Neural crest cell (in vitro differentiated cells): ENCODE measurements around the gene GAL3ST3. TPM values are rescaled to one million over a fixed set of nuclear protein-coding genes. Genes with fewer than 3 reads are reported as not detected.
A peak's percentile ranks its signal among the peaks of the same experiment; 100 is the strongest.

ENCODE experiments used
- DNase-seq: peaks from one replicate; pipeline ENCODE4 v3.0.0; 2021; ENCODE audit warnings: low read depth, mixed read lengths, low spot score
- H3K27ac Mint-ChIP-seq: one replicate; pipeline ENCODE4 v1.8.0; 2021; ENCODE audit warnings: mild to moderate bottlenecking, mixed read lengths; ENCODE audit not compliant: unreplicated experiment
- H3K27me3 Mint-ChIP-seq: 2 replicates; pipeline ENCODE4 v1.8.0; 2021; ENCODE audit warnings: low read depth, mild to moderate bottlenecking, mixed read lengths
- H3K36me3 Mint-ChIP-seq: 2 replicates; pipeline ENCODE4 v1.8.0; 2021; ENCODE audit warnings: low read depth, mild to moderate bottlenecking, mixed read lengths
- H3K4me1 Mint-ChIP-seq: 2 replicates; pipeline ENCODE4 v1.8.0; 2021; ENCODE audit warnings: mixed read lengths
- H3K4me3 Mint-ChIP-seq: one replicate; pipeline ENCODE4 v1.8.0; 2021; ENCODE audit warnings: mild to moderate bottlenecking, mixed read lengths
- H3K9me3 Mint-ChIP-seq: 2 replicates; pipeline ENCODE4 v1.8.0; 2021; ENCODE audit warnings: mixed read lengths
- CTCF ChIP-seq: fragments of 200-600 bp; sonication (generic); conservative IDR thresholded peaks from 2 replicates; pipeline ENCODE4 v1.5.0; 2021; ENCODE audit warnings: antibody characterized with exemption, mild to moderate bottlenecking
- total RNA-seq: library from RNA; stranded (reverse); gene quantifications from 2 replicates; pipeline ENCODE4 v1.2.1, GENCODE V29; 2021

The GAL3ST3 gene
- total RNA-seq, 1 donor from 2014 or later, result 8.7 TPM

DNA sequence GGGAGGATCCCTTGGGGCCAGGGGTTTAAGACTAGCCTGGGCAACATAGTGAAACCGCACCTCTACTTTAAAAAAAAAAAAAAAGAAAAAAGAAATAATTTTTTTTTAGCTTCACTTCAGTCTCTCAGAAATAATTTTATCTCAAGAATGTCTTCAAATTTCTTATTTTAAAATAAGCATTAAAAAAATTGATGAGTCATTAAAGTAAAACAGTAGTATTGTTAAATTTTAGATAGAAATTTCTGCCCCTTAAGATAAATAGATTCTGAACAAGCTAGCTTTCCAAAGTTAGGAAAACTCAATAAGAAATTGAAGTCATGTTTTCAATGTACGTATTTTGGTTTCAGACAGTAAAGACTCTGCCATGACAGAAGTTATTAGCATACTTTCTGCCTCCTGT is 13.4 kb upstream of the GAL3ST3 start:
- no peaks in the 10 kb centered on the region for H3K27me3 Mint-ChIP-seq
- no peak overlapping the region for H3K27ac Mint-ChIP-seq
- H3K4me1 Mint-ChIP-seq, result no peaks in the 10 kb centered on the region

DNA sequence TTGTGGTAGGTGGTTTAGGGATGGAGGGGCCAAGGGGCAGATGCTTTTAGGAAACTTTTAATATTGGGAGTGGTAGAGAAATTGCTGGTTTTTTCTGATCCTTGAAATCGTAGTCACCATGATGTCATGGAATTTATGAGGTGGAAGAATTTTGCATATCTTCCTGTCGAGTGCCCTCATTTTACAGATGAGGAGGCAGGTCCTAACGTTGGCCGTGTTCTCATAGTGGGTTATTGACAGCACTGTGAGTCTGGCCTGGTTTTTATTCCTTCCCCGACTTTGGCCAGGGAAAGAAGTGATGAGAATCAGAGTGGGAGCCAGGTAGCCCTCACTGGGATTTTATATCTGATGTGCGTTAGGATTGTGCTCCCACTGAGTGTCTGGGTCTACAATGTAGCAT is 12.3 kb upstream of the GAL3ST3 start:
- no peak for DNase-seq
- no peak overlapping the region for H3K4me3 Mint-ChIP-seq
- peaks cover 44% of the 10 kb centered on the region for H3K36me3 Mint-ChIP-seq
- no peaks in the 10 kb centered on the region for H3K9me3 Mint-ChIP-seq
- no peak overlapping the region for H3K27ac Mint-ChIP-seq
- TF ChIP-seq CTCF, result no peak
- no peaks in the 10 kb centered on the region for H3K27me3 Mint-ChIP-seq
- no peaks in the 10 kb centered on the region for H3K4me1 Mint-ChIP-seq

More for the DNA sequence above, 13.4 kb upstream of the GAL3ST3 start:
- H3K9me3 Mint-ChIP-seq, result no peaks in the 10 kb centered on the region
- no peak for DNase-seq
- H3K36me3 Mint-ChIP-seq, result peaks cover 52% of the 10 kb centered on the region
- no peak for TF ChIP-seq CTCF
- H3K4me3 Mint-ChIP-seq, result no peak overlapping the region

DNA sequence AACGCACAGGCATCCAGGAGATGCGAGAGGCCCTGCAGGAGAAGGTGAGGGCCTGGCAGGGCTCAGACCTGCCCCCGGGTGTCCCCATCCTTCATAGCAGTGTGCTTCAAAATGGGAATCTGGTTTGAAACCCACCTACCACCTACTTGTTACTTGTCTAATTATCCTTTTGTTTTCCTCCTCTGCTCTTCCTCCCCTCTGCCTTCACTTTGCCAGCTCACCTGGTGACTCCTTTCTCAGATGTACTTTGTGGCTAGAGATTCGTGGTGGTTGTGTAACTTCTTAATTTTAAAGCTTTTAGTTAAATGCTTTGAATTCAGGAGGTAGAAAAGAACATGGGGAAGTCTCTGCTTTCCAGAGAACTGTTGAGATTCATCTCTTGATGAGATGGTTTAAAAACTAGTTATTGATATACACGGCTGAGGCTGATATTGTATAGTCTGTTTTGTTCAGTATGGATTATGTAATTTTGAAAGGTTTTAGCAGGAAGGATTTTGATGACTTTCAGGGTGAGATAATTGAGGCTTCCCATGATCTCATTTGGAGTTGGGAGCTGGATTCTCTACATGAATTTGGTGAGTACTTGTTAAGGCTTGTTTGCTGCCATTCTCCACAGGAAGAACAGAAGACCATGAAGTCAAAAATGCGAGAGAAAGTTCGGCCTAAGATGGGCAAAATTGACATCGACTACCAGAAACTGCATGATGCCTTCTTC is 11.2 kb upstream of the GAL3ST3 start:
- peaks cover 42% of the 10 kb centered on the region for H3K36me3 Mint-ChIP-seq
- no peaks in the 10 kb centered on the region for H3K4me1 Mint-ChIP-seq
- H3K9me3 Mint-ChIP-seq, result no peaks in the 10 kb centered on the region
- H3K27ac Mint-ChIP-seq, result no peak overlapping the region
- no peak for DNase-seq
- no peak for TF ChIP-seq CTCF
- H3K4me3 Mint-ChIP-seq, result no peak overlapping the region
- H3K27me3 Mint-ChIP-seq, result no peaks in the 10 kb centered on the region

DNA sequence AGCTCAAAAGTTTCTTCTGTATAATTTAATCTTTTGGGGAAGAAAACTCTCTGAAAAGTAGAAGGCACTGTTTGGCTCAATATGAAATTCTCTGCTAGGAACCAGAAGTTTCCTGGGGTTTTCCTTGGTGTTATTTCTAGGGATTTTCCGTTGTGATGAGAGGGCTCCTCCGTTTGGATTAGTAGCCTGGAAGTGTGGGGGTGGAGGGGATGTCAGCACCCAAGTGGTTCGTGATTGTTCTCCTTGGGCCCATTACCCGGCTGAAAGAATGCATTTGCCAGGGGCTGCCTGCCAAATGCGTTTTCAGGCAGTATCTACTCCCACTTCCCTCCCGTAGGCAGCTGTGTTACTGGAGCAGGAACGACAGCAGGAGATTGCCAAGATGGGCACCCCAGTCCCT is 7.5 kb upstream of the GAL3ST3 start:
- H3K27me3 Mint-ChIP-seq, result no peaks in the 10 kb centered on the region
- H3K4me3 Mint-ChIP-seq, result peak overlapping the region; percentile 31
- H3K27ac Mint-ChIP-seq, result no peak overlapping the region
- H3K9me3 Mint-ChIP-seq, result no peaks in the 10 kb centered on the region
- no peak for TF ChIP-seq CTCF
- DNase-seq, result no peak
- peaks cover 30% of the 10 kb centered on the region for H3K36me3 Mint-ChIP-seq
- peaks cover 20% of the 10 kb centered on the region for H3K4me1 Mint-ChIP-seq

DNA sequence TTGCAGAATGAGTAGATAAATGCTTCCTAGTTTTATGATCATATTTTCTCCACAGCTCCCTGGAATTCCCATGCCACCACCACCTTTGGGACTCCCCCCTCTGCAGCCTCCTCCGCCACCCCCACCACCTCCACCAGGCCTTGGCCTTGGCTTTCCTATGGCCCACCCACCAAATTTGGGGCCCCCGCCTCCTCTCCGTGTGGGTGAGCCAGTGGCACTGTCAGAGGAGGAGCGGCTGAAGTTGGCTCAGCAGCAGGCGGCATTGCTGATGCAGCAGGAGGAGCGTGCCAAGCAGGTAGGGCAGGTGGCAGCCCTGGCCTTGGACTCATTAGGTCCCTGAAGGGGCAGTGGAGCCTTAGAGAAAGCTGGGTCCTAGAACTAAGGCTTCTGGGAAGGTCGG is 6.1 kb upstream of the GAL3ST3 start:
- no peak for TF ChIP-seq CTCF
- no peaks in the 10 kb centered on the region for H3K27me3 Mint-ChIP-seq
- H3K27ac Mint-ChIP-seq, result no peak overlapping the region
- no peaks in the 10 kb centered on the region for H3K9me3 Mint-ChIP-seq
- H3K4me3 Mint-ChIP-seq, result peak overlapping the region; percentile 81
- H3K36me3 Mint-ChIP-seq, result peaks cover 21% of the 10 kb centered on the region
- peaks cover 30% of the 10 kb centered on the region for H3K4me1 Mint-ChIP-seq
- no peak for DNase-seq
